ENCODE results near the gene COA7. TPM values are rescaled to one million over a fixed set of nuclear protein-coding genes. Genes with fewer than 3 reads are reported as not detected.

COA7 gene
- total RNA-seq, 1 donor from 2014 or later: 14.4 TPM

DNA sequence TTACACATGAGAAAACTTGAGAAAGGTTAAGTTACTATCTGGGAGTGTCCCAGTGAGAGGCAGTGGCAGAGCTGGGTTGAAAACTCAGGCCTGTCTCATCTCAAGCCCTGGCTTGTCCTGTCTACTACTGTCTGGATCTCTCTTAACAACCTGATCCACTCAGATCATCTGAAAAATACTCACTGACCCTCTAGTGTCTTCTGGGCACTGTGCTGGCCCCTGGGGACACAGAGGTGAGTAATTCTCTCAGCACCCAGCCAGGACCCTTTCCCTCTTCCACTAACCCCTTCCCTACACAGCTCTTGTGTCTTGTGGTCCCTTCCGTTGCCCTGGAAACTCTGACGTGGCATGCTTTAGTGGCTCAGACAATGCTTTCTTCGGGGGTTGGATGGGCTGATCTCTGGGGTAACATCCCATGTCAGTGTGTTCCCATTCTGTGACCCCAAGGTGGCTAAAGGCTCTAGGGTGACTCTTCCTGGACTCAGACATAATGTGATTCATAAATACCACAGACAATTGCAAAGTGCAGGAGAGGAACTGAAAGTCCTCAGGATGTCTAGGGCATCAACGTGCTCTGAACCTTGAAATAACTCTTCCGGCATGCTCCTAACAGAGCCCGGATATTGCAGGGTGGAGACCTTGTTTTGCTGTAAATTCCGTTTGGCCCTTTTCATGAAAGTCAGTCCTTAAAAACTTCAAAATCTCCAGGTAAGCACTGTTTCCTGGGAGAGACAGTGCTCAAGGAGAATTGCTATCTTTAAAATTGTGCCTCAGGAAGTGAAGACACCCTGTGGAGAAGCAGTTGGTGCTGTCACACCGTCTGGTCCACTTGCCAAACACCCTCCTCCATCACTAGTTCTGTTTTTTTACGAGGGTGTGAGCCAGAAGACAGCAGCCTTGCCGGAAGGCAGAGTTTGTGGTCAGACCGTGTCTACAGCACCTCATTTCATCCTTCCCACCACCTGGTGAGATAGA, 61.1 kb downstream of the COA7 start:
- Histone ChIP-seq H3K27me3 (ENCODE audit: low read depth) (peaks cover 25% of the 10 kb centered on the region), H3K4me3 (no peak overlapping the region), H3K9me3 (no peaks in the 10 kb centered on the region), H3K27ac (peak overlapping the region; percentile 63), H3K4me1 (peaks cover 13% of the 10 kb centered on the region), H3K36me3 (no peaks in the 10 kb centered on the region)
- peak; percentile 60 to 68 for ATAC-seq
- intact Hi-C loops (cut with DNase I): no loop called here
- peak; percentile 65 for DNase-seq
- TF ChIP-seq, protein P1, sequence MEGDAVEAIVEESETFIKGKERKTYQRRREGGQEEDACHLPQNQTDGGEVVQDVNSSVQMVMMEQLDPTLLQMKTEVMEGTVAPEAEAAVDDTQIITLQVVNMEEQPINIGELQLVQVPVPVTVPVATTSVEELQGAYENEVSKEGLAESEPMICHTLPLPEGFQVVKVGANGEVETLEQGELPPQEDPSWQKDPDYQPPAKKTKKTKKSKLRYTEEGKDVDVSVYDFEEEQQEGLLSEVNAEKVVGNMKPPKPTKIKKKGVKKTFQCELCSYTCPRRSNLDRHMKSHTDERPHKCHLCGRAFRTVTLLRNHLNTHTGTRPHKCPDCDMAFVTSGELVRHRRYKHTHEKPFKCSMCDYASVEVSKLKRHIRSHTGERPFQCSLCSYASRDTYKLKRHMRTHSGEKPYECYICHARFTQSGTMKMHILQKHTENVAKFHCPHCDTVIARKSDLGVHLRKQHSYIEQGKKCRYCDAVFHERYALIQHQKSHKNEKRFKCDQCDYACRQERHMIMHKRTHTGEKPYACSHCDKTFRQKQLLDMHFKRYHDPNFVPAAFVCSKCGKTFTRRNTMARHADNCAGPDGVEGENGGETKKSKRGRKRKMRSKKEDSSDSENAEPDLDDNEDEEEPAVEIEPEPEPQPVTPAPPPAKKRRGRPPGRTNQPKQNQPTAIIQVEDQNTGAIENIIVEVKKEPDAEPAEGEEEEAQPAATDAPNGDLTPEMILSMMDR (IDR thresholded peaks at IDR 0.05): no peak

DNA sequence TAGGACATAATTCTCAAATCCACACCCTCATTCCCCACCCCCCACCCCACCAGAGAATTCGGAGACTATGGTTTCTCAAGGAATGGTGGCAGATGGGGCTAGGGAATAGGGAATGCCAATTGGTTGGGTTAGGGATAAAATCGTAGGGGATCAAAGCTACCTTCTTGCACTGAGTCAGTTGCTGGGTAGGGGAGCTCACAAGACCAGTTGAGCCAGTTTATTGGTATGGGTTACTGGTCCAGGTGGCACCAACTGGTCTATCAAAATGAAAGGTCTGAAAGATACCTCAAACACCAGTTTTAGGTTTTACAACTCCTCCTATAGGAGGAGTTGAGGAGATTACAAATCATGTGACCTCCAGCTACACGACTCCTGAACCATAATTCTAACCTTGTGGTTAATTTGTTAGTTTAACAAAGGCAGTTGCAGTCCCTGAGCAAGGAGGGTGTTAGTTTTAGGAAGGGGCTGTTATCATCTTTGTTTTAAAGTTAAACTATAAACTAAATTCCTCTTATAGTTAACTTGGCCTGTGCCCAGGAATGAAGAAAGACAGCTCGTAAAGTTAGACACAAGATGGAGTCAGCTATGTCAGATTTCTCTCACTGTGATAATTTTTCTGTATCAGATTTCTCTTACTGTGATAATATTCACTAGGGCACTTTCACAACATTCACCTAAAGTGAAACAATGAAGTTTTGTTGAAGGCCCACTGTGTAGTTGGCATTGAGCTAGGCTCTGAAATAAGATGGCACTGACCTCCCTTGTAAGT, 62.6 kb downstream of the COA7 start:
- H3K4me1 ChIP-seq: peaks cover 18% of the 10 kb centered on the region
- TF ChIP-seq, protein P1 (IDR thresholded peaks at IDR 0.05): no peak
- no peak overlapping the region for H3K27ac ChIP-seq
- no peak overlapping the region for H3K4me3 ChIP-seq
- no peaks in the 10 kb centered on the region for H3K9me3 ChIP-seq
- H3K27me3 ChIP-seq (ENCODE audit: low read depth): peaks cover 28% of the 10 kb centered on the region
- DNase-seq (no peak), ATAC-seq (no peak)
- intact Hi-C loops (cut with DNase I): no loop called here
- H3K36me3 ChIP-seq: no peaks in the 10 kb centered on the region

Other genes starting within 250 kb of the COA7 start
- gene TUT4, start 145.3 kb downstream of the COA7 start, total RNA-seq: 52.1 TPM
- gene GPX7, start 96.0 kb downstream of the COA7 start, total RNA-seq: 4.3 TPM
- 1.6 TPM for gene SHISAL2A, start 65.2 kb downstream of the COA7 start, total RNA-seq
- gene ZYG11B, start 28.1 kb upstream of the COA7 start, total RNA-seq: 30.6 TPM
- not detected for gene ZYG11A, start 144.4 kb upstream of the COA7 start, total RNA-seq
- 142 TPM for gene ECHDC2, start 223.4 kb upstream of the COA7 start, total RNA-seq
- 148 TPM for gene SCP2, start 228.9 kb upstream of the COA7 start, total RNA-seq

Measured in lower lobe of right lung (tissue), 2 donors.